Erythroblast (primary cell): ENCODE measurements around the gene LMLN.

Experiments
- GATA1 ChIP-seq: IDR thresholded peaks from 2 replicates; pipeline ENCODE4 v1.6.1; 2011; ENCODE audit warnings: low read depth, mild to moderate bottlenecking, control low read depth, low read length, moderate library complexity
- POLR2A ChIP-seq: IDR thresholded peaks from 2 replicates; pipeline ENCODE4 v1.6.1; 2011; ENCODE audit warnings: mild to moderate bottlenecking, low read length

GRCh38 chr3:197997936-197998335, 37.9 kb downstream of the LMLN start:
- TF ChIP-seq POLR2A = no peak
- no peak for TF ChIP-seq GATA1
